ENCODE measurements around the gene EIF1AX.

DNA sequence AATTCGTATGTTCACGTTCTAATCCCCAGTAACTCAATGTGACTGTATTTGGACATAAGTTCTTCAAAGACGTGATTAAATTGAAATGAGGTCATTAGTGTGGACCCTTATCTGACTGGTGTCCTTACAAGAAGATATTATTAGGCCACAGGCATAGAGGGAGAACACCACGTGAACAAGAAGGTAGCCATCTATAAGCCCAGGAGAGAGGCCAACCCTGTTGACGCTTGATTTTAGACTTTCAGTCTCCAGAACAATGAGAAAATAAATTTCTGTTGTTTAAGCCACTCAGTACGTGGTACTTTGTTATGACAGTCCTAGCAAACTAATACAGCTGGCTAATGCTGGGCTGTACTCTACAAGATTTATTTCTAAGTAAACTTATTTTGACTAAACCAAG lies 1.5 kb upstream of the EIF1AX start:
- no peak for TF ChIP-seq CTCF (IDR thresholded peaks at IDR 0.05)
- no peak for TF ChIP-seq POLR2AphosphoS5 (IDR thresholded peaks at IDR 0.05; ENCODE audit: low read depth, low read length)
- TF ChIP-seq TCF7L2 (IDR thresholded peaks at IDR 0.05; ENCODE audit: low read depth, low read length), result no peak
- TF ChIP-seq SIN3A (IDR thresholded peaks at IDR 0.05; ENCODE audit: borderline replicate concordance, insufficient read depth, low read depth, low read length), result no peak
- TF ChIP-seq, protein P1, sequence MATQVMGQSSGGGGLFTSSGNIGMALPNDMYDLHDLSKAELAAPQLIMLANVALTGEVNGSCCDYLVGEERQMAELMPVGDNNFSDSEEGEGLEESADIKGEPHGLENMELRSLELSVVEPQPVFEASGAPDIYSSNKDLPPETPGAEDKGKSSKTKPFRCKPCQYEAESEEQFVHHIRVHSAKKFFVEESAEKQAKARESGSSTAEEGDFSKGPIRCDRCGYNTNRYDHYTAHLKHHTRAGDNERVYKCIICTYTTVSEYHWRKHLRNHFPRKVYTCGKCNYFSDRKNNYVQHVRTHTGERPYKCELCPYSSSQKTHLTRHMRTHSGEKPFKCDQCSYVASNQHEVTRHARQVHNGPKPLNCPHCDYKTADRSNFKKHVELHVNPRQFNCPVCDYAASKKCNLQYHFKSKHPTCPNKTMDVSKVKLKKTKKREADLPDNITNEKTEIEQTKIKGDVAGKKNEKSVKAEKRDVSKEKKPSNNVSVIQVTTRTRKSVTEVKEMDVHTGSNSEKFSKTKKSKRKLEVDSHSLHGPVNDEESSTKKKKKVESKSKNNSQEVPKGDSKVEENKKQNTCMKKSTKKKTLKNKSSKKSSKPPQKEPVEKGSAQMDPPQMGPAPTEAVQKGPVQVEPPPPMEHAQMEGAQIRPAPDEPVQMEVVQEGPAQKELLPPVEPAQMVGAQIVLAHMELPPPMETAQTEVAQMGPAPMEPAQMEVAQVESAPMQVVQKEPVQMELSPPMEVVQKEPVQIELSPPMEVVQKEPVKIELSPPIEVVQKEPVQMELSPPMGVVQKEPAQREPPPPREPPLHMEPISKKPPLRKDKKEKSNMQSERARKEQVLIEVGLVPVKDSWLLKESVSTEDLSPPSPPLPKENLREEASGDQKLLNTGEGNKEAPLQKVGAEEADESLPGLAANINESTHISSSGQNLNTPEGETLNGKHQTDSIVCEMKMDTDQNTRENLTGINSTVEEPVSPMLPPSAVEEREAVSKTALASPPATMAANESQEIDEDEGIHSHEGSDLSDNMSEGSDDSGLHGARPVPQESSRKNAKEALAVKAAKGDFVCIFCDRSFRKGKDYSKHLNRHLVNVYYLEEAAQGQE (IDR thresholded peaks at IDR 0.05; ENCODE audit: insufficient read depth in 1 of 2, low read depth in 2 of 2, low read length in 1 of 2), result no peak

Data from Panc1 (cell line).